ENCODE measurements around the gene MBTPS1.

The MBTPS1 gene

DNA sequence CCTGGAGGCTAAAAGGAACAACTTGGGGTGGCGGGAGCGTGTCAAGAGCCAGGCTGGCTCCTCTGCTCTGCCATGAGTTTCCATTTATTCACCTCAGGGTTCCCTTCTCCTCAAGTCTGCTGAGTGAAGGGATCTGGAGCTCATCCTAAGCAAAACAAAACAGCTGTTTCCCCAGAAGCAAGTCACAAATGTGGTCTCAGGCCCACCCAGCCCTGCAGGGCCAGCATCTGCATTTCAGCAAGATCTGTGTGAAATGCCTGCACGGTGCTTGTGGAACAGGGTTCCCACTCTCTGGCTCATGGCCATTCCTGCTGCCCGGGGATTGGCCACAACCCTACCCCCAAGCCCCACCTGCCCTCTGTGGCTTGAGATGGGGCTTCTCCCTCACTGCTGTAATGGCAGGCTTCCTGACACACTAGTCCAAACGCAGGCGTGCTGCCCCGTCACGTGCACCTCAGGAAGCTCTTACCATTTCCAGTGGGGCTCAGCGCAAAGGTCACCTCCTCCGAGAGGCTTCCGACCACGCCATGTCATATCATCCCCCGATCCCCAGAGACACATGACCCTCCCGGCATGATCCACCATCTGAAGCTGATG, 76.4 kb downstream of the MBTPS1 start:
- DNase-seq (ENCODE audit: low read depth in 2 of 2, low spot score in 1 of 2), result no peak

DNA sequence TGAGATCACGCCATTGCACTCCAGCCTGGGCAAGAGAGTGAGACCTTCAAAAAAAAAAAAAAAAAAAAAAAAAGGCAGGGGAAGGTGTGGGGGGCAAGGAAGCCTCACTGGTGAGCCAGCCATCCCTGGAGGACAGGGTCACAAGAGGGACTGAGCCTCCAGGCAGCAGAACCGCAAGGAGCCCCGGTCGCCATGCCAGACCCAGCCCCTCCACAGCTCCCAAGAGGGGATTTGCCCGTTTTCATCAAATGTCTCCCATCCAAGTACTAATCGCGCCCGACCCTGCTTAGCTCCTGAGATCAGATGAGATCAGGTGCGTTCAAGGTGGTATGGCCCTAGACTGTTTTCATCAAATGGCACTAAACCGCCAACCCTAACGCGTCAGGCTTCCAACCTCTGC, 77.0 kb downstream of the MBTPS1 start:
- no peak for DNase-seq (ENCODE audit: low read depth in 2 of 2, low spot score in 1 of 2)

DNA sequence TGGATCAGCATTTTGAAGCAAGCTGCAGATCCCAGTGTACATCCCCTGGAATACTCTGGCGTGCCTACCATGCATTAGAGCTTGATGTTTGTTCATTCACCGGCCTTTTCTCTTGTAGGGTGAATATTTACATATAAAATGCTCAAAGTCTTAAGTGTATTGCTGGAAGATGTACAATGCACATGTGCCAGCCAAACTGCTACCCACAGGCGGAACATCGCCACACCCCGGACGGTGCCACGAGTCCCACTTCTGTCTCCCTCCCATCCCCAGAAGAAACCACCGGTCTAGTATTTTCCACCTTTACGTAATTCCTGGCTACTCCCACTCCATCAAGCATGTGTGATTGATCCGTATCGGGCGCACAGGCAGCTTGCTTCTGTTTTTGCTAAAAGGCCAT, 78.3 kb downstream of the MBTPS1 start:
- no peak for DNase-seq (ENCODE audit: low read depth in 2 of 2, low spot score in 1 of 2)

DNA sequence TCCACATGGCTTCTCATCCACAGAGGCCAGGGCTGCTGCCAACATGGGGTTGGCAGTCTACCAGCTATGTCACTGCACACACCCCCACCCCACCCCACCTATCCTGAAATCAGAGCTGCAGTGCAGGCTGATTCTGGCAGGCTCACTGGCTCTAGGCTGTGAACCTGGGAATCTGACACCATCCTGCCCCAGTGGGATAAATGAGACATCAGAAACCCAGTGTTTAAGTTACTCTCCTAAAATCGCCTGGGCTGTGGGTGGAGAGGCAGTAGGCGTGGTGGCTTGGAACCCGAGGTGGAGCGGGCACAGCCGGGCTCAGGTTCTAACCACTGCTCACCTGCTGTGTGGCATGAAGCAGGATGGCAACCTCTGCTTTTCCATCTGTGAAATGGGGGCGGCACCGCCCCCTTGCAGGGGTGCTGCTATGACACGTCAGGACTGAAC, 79.7 kb downstream of the MBTPS1 start:
- DNase-seq (ENCODE audit: low read depth in 2 of 2, low spot score in 1 of 2), result no peak

DNA sequence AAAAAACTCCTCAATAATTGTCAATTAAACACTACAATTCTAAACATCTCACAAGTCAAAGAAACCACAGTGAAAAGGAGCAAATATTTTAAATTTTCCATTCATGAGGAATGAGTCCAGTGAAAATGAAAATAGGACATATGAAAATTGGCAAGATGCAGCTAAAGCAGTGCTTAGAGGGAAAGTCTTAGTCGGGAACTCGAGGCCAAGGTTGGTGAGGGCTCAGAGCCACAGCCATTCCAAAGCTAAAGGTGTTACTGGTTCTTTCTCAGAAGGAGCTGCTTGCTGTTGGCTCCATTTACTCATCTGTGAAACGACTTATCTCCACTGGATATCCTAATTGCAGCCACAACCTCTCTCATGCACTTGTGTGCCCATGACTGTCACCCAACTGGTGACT, 80.6 kb downstream of the MBTPS1 start:
- no peak for DNase-seq (ENCODE audit: low read depth in 2 of 2, low spot score in 1 of 2)

DNA sequence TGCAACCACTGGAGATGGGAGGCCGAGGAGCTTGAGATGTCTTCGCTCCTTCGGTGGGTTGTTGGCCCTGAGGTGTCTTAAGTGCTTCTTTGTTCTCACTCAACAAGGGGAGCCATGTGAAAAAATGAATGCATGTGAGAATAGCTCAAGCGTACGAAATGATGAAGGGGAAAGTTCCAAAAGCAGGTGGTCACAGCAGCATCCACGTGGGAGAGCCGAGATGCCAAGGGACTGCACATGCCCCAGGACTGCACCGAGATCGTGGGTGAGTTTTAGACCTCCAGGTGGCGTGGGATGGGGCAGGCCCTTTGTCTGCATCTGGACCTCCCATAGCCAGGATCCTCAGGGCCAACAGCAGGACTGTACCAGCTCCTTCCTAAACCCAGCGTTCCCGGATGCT, 82.2 kb downstream of the MBTPS1 start:
- DNase-seq (ENCODE audit: low read depth in 2 of 2, low spot score in 1 of 2), result no peak

DNA sequence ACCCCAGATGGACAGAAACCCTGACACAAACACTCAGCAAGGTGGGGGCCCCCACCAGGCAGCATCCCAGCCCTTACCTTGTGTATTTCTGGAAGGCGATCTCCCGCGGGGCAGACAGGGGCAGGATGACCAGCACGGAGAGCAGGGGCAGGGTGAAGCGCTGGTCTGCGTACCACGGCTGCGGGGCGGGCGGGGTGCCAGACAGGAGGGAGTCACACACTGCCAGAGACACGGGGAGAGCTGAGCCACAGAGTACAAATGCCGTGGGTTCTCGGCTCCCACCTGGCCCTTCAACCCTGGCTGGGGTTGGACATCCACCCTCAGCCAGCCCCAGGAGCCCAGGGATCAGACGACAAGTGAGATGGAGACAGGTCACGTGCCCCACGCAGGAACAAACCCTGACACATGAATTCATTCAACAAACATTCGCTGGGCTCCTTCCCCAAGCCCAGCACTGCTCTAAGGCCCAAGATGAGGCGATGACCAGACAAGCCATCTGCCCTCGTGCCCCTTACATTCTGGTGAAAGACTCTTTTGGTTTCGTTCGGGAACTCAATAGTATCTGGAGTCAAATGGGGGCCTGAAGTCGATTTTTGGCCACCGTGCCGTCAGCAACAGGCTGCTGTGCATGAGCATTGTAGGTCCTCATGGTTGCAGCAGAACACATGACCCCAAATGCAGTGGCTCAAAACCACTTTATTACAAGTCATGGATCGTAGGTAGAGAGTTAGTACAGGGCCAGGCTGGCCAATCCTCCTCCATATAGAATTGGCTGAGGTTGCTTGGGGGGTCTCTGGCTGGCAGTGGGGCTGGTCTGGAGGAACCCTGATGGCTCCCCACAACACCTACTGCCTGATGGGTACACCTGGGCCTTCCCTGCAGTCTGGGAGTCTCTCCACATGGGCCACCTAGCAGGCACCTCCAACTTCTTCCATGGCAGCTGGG, 83.2 kb downstream of the MBTPS1 start:
- no peak for DNase-seq (ENCODE audit: low read depth in 2 of 2, low spot score in 1 of 2)

DNA sequence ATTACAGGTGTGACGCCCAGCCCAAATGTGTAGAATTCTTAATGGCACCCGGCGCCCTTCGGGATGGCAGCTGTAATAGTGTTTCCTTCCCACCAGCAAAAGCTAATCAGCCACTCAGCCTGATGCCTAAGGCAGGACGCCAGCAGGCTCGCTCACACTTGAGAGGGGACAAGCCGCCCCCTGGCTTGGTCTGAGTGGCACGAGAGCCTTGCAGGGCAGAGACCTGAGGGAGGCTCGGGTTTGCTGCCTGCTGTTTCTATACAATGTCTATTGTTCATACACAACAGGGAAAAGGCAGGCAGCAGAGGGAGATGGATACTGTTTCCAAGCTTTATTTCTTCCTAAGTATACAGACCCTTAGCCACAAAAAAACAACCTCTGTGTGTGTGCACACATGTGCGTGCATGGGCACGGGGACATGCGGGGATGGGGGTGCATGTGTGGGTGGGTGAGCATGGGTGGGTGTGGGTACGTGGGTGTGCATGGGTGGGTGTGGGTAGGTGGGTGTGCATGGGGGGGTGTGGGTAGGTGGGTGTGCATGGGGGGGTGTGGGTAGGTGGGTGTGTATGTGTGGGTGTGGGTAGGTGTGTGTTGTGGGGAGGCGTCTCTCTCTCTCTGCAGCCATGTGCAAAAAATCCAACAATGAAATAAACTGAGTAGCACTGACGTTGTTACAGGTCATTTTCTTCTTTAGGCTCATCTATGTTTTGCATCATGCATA, 84.1 kb downstream of the MBTPS1 start:
- DNase-seq (ENCODE audit: low read depth in 2 of 2, low spot score in 1 of 2), result no peak

DNA sequence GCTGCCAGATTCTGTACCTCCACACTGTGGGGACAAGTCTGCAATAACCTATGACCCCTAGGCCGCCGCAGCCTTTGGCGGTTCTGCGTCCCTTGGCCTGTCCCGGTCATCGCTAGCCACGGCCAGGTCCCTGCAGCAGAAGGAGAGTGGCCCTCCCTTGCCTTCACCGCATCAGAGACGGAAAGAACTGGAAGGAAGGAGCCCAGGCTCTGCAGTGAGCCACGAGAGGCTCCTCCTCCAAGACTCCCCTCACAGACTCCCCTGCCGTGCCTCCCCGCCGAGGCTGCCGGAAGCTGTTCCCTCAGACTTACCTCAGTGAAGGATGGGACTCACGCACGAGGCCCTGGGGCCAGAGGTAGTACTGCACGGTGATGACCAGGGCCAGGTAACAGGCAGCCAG, 85.2 kb downstream of the MBTPS1 start:
- no peak for DNase-seq (ENCODE audit: low read depth in 2 of 2, low spot score in 1 of 2)

DNA sequence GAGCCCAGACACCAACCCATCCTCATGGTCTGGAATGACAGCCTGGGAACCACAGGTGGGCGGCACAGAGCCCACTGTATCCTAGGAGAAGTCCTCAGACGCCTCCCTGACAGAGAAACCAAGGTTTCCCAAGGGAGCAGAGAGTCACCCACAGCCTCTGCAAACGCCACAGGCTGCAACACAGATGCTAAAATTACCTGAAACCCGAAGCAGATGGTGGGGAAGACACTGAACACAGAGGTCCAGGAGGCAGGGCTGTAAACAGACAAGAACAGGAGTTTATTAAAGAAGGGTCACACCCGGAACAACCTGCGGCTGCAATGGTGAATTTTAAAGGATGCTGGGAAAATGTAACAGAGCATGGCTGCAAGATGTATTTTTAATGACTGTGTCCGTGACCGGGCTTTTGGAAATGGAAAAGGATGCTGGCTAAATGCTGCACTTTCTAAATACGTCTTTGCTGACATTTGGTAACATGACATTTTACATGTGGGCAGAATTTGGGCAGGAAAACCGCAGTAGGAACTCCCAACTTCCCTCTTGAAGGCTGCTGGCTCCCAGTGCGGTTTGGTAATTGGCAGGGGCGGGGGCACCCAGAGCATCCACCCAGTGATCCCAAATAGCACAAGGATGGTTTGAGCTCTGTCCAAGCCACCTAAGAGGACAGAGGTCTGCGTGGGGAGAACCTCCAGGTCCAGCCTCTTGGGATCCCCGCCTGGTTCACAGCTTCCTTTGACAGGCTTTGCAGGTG, 87.3 kb downstream of the MBTPS1 start:
- no peak for DNase-seq (ENCODE audit: low read depth in 2 of 2, low spot score in 1 of 2)

DNA sequence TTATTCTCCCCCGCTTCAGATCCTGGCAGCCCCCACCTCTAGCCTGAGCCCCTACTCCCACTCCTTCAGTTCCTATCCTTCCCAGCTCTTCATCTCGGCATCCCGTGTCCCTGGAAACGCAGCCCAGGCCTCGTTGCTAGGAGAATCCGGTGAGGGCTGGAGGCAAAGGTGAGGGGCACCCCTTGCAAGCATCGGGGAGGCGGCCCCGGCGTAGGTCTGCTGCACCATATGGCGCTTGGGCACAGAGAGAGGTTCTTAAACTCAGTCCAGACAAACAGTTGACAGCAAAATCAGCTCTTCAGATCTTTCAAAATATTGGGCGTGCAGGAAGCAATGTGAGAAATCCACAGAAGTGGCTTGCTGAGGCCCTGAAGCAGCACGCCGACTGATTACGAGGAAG, 89.1 kb downstream of the MBTPS1 start:
- no peak for DNase-seq (ENCODE audit: low read depth in 2 of 2, low spot score in 1 of 2)

DNA sequence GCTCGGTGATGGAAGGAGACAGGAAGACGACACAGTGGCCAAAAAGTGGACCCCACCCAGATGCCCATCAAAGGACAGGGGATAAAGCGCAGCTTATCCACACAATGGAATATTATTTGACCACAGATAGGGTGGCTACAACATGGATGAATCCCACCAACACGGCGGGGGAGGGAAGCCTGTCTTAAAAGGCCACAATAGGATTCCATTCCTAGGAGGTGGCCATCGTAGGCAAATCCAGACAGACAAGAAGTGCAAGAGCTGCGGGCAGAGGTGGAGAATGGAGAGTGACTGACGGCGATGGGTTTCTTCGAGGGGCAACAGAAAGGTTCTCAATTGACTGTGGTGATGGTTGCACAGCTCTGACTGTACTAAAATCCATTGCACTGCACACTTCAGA, 90.1 kb downstream of the MBTPS1 start:
- no peak for DNase-seq (ENCODE audit: low read depth in 2 of 2, low spot score in 1 of 2)

DNA sequence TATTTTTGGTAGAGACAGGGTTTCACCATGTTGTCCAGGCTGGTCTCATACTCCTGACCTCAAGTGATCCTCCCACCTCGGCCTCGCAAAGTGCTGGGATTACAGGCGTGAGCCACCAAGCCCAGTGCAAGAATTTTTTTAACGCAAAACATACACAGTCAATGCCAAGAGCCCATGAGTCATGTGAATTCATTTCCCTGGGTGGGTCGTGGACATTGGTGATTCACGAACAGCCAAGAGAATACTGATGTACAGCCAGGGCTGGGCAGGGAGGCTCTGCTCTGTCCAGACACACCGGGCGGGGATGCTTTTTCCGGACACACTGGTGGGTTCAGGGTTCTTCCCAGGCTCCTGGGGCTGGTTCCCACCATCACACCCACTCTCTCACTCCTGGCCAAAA, 91.9 kb downstream of the MBTPS1 start:
- no peak for DNase-seq (ENCODE audit: low read depth in 2 of 2, low spot score in 1 of 2)

DNA sequence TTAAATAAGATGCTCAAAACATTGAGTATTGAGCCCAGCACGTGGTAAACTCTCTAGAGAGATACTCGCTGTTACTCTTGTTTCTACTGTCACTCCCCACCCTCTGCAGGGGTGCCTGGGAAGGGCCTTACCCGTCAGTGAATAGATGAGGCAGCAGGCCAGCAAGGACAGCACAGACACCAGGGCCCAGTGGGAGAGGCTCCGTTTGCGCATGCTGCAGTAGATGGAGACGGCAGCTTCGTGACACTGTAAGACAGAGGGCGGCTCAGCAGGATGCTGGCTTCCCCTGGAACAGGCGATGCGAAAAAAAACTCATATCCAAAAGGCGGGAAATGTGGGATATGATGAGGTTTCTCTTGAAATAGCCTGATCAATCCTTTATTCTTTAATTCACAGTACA, 94.1 kb downstream of the MBTPS1 start:
- no peak for DNase-seq (ENCODE audit: low read depth in 2 of 2, low spot score in 1 of 2)

DNA sequence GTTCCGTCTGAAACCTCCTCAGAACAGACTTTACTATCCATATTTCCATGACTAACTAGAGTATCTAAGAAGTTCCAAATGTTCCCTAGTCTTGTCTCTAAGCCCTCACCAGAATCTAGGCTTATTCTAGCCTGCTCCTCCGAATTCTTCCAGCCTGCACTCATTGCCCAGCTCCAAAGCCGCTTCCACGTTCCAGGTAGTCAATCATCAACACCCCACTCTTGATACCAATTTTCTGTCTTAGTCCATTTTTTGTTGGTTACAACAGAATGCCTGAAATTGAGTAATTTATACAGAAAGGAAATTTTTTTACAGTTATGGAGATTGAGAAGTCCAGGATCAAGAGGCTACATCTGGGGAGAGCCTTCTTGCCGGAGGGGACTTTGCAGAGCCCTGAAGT, 95.3 kb downstream of the MBTPS1 start:
- no peak for DNase-seq (ENCODE audit: low read depth in 2 of 2, low spot score in 1 of 2)

DNA sequence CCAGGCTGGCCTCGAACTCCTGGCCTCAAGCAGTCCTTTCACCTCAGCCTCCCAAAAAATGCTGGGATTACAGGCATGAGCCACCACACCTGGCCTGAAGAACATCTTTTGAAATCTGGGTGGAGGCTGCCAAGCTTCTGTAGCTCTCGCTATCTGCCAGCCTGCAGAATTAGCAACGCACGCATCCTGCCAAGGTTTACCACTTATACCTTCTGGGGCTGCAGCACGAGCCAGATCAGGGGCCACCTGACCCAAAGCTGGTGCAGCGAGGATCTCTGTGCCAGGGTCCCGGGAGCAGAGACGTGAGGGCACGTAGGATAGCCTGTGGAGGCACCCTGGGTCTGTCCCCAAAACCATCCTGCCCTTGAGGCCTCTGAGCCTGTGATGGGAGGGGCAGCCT, 96.4 kb downstream of the MBTPS1 start:
- no peak for DNase-seq (ENCODE audit: low read depth in 2 of 2, low spot score in 1 of 2)

DNA sequence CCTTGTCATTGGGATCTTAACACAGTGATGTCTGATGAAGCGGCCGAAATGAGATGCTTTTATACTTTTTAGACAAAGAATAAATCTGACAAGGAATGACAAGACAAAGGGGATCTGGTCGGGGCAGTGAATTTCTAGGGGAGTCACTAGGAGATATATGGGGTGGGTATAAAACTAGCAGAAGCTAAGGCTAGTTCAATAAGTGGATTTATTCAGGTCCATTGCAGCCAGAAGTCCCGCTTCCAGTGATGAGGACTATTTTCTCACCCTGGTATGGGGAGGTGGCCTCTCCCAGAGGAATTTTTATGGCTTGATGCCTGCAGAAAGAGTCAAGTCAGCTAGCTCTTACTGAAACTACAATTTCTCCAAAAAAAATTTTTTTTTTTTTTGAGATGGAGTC, 98.0 kb downstream of the MBTPS1 start:
- DNase-seq (ENCODE audit: low read depth in 2 of 2, low spot score in 1 of 2), result no peak

DNA sequence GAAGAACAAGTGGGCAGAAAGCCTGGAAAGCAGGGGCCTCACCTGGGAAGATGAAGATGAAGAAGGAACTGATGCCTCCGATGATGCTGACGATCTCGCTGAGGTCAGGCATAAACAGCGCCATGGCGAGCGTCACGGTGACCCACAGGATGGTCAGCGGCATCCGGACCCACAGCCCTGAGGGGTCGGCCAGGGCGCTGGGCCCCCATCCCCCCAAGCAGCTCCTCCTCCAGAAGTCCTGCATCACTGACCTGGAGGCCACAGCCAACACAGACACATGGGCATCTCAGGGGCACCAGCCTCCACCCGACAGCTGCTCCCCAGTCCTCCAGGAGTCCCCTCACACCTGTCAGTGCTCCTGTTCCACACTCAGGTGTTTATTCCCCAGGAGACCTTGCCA, 100.3 kb downstream of the MBTPS1 start:
- DNase-seq (ENCODE audit: low read depth in 2 of 2, low spot score in 1 of 2), result no peak

DNA sequence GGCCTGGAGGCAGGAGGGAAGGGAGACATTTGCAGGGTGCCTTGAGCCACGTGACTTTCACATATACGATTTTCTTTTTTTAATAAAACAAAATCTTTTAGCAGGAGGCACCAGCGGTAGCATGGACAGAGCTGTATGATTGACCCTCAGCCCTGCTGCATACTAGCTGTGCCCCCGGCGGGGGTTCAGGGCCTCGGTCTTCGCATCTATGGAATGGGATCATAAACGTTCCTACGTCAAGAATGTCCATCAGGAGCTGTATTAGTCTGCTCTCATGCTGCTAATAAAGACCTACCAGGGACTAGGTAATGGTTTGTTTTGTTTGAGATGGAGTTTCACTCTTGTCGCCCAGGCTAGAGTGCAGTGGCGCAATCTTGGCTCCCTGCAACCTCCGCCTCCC, 101.3 kb downstream of the MBTPS1 start:
- DNase-seq (ENCODE audit: low read depth in 2 of 2, low spot score in 1 of 2), result no peak

DNA sequence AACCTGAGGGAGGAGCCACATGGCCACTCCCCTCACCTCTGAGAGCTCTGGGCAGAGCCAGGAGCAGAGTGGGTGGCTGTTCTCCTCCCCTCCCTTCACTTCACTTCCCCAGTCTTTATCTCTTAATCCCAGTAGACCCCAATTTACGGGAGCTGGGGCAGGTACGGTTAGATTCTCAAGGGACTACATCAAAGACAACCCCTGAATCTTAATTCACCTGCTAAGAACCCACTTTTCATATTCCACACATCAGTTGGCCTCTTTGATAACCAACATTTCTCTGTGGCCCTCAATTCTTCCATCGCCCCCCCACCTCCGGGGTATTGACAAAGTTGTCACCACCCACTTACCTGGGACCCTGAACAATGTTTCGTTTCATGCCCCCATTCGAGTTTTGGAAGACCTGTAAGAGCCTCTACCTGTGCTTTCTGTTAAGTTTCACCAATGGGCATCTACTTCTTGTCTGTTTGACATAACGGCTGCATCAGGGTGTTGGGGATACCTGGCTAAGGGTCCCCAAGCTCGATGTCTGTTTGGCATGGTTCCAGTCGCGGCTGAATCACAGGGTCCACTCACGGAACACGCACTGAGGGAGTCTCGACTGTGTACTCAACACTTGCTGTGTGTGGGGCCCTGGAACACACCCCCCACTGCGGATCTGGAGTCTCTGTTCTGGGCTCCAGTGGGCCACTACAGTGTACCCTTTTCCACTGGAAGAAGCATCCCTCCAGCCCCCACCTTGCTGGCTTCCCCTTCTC, 102.0 kb downstream of the MBTPS1 start:
- DNase-seq (ENCODE audit: low read depth in 2 of 2, low spot score in 1 of 2), result no peak

Measured in stimulated activated CD8-positive, alpha-beta memory T cell treated with anti-CD3 and anti-CD28 coated beads, Interleukin-4, amount 100 ng/mL, for 1 hour (primary cell).